C4-2B (cell line): ENCODE measurements around the gene PIP5K1C.

ENCODE experiments used
- H3K27ac ChIP-seq: fragments of 450-650 bp; 2 replicates; pipeline ENCODE4 v1.5.1; 2017
- CTCF ChIP-seq: fragments of 450-650 bp; conservative IDR thresholded peaks from 2 replicates; pipeline ENCODE4 v1.5.1; 2017; ENCODE audit warnings: mild to moderate bottlenecking
- ZFX ChIP-seq: fragments of 450-650 bp; IDR thresholded peaks from 2 replicates; pipeline ENCODE4 v1.6.1; 2017

Gene PIP5K1C

DNA sequence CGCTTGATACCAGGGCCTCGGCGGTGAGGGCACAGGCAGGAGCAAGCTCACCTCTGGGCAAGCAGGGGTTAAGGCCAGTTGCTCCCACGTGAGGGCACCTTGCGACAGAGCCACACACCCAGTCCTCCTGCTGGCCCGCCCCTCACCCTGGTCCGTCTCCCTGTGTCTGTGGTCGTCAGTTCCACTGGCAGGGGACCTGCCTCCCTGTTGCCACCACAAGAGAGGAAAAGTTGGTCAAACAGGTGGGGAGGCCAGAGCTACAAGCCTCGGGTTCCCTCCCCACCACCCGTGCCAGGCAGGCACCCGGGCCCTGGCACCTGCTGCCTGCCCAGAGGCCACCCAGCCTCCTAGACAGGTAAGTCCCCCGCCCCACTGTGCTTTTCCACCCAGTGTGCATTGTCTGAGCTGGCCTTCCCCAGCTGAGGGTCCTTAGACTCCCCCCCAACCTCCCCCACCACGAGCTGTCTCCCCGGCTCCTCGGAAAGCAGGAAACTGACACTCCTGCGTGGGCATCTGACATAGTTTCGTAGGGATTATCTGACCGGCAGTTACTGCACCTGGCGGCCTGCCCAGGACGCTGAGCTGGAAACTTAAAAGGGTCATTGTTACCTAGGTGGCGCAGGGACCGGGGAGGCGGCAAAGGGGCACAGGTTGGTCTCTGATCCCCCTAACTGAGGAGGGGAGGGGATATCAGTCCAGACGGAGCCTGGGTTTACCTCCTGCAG lies 8.1 kb upstream of the PIP5K1C start, which contains the start of gene TJP3:
TSS of gene TJP3 (plus strand) at position 178 of the 725 bp plus-strand sequence. CDS start 20,049 bp downstream, outside the sequence.
- H3K27ac ChIP-seq: peak within 1 kb of the TSS; percentile 77
- TF ChIP-seq CTCF (no peak), ZFX (no peak)

GRCh38 chr19:3707868-3708206 lies 7.6 kb upstream of the PIP5K1C start:
- peak overlapping the region; percentile 77 for H3K27ac ChIP-seq
- TF ChIP-seq ZFX: no peak
- no peak for TF ChIP-seq CTCF

GRCh38 chr19:3701200-3701599 lies 932 bp upstream of the PIP5K1C start:
- no peak overlapping the region for H3K27ac ChIP-seq
- TF ChIP-seq ZFX (no peak), CTCF (no peak)

- no peak for TF ChIP-seq CTCF
- TF ChIP-seq ZFX: no peak
- peak overlapping the region; percentile 82 for H3K27ac ChIP-seq
These were observed 477 bp downstream of the PIP5K1C start for GRCh38 chr19:3699741-3700241.

GRCh38 chr19:3698974-3699740 lies 1.1 kb downstream of the PIP5K1C start:
- H3K27ac ChIP-seq: peak overlapping the region; percentile 82

GRCh38 chr19:3698386-3698950 lies 1.8 kb downstream of the PIP5K1C start:
- H3K27ac ChIP-seq: peak overlapping the region; percentile 82; the same call in 1 of the 2 replicates
- no peak for TF ChIP-seq CTCF
- no peak for TF ChIP-seq ZFX

More at GRCh38 chr19:3698974-3699740, 1.1 kb downstream of the PIP5K1C start:
- TF ChIP-seq CTCF (no peak), ZFX (no peak)
